ENCODE measurements around the gene DUOX1.
"Not testable (repeated sequence)": the region's sequence is repeated elsewhere in the genome, so short reads cannot be mapped to it uniquely, and the experiment has no call there.

The DUOX1 gene

DNA sequence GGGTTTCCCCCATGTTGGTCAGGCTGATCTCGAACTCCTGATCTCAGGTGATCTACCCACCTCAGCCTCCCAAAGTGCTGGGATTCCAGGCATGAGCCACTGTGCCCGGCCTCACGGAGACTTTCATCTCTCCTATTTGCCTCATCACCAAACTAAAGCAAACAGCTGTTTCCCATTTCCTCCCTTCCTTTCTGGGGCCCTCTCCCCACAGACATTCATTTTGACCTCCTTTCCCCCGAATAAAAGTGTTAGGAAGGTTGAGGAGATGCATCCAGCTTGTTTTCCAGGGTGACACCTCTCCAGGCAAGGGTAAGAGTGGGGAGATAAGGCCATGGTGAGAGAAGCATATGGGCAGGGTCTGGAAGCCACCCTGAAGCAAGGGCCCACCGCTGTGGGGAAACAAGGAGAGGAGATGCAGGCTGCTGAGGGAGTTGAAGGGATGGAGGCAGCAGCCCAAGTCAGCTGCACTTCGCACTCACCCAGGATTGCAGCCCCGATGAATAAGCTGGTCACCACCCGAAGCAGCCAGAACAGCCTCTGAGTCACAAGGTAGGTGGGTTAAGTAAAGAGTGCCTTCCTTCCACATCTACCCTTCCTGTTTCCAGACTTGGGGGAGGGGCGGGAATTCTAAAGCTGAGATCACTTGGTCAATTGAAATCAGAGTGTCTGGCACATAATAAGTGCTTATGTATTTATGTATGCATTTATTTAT is 7.9 kb upstream of the DUOX1 start:
- DNase-seq, result no peak

GRCh38 chr15:45122719-45123118 is 7.1 kb upstream of the DUOX1 start:
- DNase-seq, result no peak

DNA sequence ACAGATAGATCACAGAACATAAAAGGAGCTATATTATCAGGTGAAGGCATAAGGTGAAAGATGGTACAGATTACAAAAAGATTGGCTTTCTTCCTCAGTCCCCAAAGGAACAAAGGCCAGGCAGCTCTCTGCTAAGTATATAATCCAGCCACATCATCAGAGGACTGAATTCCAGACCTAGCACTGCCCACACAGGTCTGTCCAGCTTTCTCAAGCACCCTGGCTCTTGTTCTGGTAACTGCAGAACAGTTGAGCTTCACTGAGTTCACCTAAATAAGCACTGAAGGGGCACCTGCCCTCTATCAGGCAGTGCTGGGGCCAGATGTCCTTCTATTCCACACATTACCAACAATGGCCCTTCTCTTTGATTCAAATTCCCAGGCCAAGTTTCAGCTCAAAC is 6.4 kb upstream of the DUOX1 start:
- DNase-seq, result no peak

DNA sequence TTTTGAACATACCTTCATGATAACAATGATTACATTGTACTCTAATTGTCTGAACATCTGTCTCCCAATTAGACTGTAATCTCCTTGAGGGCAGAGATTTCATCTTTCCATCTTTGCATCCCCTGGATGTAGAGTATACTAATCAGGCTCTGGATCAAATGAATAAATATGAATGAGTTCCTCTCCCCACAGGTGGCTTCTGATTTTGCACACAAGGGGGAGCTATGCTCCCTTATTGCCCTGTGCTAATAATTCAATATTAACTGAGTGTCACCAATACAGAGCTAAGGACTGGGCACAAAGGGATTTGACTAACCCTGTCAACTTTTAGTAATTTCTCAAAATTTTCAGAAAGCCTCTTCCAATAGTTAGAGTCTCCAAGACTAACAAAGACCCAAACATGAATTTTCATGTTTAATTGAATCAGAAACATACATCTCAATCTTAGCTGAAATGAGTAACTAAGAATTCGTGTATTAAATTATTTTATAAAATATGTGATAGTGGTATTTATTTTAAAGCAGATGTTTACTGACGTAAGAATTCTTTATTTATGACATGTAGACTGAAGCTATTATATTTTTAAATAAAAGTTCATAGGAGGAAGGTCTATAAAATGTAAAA is 3.1 kb upstream of the DUOX1 start:
- DNase-seq, result no peak

DNA sequence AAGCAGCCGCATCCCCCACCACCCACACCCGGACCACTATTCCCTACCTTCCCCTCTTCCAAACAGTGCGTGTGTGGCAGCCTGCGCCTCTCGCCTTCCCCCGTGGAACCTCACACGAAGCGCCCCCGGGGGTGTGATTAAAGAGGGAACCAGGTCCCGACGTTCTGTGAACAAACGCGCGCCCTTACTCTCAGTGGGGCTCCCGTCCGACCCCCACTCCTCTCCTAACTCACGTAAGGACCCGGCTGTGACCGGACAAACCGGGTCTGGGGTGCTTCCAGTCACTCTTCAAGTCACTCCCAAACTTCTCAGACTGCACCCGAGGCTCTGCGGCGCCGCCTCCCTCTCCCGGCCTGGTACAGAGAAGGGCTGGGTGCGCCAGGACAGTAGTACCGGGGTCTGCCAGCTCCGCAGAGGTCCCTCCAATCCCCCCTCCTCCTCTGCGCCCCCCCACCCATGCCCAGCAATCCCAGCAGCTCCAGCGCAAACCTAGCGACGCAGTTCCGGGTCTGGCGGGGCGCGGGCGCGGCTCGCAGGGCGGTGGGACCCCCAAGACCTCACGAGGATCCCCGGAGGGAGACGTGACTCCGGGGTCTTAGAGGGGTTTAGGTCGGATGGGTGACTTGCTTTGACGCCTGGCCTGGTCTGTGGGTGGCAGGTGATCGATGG is 689 bp upstream of the DUOX1 start:
- no peak for DNase-seq

GRCh38 chr15:45130291-45131000 is 652 bp downstream of the DUOX1 start:
- DNase-seq, result no peak

DNA sequence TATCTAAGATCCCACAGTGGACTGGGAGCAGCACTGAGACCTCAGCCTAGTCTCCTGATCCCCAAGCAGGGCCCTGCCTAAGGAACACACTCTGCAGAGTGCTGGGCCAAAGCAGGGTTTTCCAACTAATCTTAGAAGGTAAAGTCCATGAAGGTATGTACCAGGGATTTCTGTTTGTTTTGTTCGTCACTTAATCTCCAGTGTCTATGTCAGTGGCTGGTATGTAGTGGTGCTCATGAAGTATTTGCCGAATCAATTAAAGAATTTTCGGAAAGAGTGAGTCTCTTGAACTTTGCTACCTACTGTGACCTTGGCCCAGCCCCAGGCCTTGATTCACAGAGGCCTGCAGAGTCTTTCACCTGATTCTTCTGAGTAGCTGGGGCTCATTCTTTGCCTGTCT is 1.7 kb downstream of the DUOX1 start:
- DNase-seq, result no peak

GRCh38 chr15:45132844-45133560 is 3.2 kb downstream of the DUOX1 start:
- no peak for DNase-seq

DNA sequence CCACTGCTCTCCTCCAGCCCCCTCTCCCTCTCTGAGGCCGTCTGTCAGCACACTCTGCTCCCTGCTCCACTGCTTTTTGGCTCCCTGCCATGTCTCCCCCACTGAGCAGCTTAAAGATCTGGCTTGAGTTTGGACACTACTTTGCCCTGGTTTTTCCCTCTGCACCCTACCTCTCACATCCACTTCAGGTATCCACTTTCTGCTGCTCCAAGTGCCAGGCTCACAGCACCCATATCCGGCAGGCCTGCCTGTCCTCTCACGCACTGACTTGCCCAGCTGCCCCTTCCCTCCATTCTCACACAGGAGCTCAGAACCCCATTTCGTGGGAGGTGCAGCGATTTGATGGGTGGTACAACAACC is 3.7 kb downstream of the DUOX1 start:
- peak; percentile 49 for DNase-seq

- DNase-seq, result no peak
These were observed 4.3 kb downstream of the DUOX1 start for GRCh38 chr15:45134046-45134445.

DNA sequence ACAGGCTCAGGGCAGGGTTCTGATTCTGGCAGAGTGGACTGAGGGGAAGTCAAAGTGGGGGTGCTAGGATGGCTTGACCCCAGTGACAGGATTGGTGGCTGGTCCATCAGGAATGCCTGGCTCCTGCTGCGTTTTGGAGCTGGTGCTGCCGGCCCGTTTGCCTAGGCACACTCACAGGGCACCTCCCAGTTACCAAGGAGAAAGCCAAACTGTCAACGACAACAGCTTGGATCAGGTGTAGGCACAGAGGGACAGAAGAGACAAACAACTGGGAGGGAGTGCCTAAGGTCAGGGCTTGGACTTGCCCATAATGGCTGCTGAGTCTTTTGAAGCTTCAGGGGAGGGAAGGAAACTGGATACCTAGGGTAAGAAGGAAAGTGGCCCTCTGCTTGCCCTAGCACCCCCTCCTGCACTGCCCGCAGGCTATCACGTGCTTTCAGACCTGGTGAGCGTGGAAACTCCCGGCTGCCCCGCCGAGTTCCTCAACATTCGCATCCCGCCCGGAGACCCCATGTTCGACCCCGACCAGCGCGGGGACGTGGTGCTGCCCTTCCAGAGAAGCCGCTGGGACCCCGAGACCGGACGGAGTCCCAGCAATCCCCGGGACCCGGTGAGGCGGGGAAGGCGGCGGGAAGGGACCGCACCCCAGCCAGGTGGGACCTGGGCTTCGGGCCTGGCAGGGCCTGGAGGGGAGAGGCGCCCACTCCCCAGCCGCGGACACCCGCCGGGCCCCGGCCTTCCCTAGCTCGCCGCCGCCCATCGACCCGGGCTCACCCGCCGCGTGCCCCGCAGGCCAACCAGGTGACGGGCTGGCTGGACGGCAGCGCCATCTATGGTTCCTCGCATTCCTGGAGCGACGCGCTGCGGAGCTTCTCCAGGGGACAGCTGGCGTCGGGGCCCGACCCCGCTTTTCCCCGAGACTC is 5.1 kb downstream of the DUOX1 start:
- DNase-seq, result no peak

GRCh38 chr15:45135705-45136377 is 6.0 kb downstream of the DUOX1 start:
- DNase-seq, result not testable (repeated sequence)

GRCh38 chr15:45136378-45136764 is 6.6 kb downstream of the DUOX1 start:
- DNase-seq, result no peak

DNA sequence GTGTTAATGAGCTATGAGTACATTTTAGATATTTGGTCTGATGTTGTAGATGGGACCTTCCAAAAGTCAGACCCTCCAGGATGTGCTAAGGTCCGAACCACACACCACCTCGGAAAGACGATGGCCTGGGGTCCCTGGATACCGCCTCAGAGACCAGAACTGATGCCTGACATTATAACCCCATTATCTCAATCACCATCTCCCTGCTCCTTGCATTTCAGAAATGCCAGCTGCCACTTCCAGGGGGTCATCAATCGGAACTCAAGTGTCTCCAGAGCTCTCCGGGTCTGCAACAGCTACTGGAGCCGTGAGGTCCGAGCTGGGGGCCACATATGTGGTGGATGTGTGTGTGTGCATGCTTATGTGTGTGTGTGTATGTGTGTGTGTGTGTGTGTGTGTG is 7.9 kb downstream of the DUOX1 start:
- DNase-seq, result no peak

DNA sequence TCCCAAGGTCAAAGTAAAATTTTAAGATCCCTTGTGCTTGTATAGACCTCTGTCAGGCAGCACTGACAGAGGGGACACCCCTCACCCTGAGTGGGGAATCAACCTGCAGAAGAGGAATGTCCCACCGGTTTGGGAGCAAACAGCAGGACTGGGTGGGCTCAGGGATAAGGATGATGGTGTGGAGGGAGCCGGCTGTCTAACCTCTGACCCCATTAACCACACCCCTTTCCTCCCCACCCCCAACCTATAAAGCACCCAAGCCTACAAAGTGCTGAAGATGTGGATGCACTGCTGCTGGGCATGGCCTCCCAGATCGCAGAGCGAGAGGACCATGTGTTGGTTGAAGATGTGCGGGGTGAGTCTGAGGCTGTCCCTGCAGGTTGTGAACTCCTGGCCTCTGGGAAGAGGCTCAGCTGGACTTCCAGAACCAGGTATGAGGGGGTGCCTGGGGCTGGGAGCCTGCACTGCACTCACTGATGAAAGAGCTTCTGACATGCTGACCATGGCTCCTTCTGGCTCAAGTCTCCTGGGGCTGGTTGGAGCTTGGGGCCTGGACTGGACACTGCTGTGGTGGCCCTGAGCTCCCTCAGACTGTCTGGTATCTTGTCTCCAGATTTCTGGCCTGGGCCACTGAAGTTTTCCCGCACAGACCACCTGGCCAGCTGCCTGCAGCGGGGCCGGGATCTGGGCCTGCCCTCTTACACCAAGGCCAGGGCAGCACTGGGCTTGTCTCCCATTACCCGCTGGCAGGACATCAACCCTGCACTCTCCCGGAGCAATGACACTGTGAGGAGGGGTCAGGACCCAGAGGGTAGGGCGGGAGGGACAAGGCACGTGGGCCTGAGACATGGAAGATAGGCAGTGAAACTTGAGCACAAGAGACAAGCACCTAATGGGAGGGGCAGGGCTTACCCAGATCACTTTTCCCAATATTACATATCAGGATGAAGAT is 9.3 kb downstream of the DUOX1 start:
- no peak for DNase-seq

- no peak for DNase-seq
These were observed 10.0 kb downstream of the DUOX1 start for GRCh38 chr15:45139770-45140169.

DNA sequence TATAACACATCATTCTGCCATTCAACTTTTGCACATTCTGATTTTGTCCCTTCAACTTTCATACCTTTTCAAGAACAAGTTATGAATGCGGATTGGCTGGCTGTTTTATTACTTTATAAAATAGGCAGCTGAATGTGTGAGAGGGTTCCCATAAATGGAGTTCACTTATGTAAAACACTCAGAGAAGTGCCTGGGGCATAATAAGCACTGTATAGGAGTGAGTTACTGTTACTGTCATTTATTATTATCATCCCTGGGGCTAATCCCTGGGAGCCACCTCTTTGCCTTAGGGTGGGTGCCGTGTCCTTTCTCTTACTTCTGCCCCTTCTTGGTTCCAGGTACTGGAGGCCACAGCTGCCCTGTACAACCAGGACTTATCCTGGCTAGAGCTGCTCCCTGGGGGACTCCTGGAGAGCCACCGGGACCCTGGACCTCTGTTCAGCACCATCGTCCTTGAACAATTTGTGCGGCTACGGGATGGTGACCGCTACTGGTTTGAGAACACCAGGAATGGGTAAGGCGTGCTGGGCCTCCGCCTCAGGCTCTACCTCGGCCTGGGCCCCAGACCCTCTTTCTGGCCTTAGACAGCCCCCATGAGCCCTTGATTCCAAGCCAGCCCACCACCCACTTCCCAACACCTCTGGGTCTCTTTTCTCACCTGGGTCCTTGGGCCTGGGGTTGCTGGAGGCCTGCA is 10.9 kb downstream of the DUOX1 start:
- no peak for DNase-seq

DNA sequence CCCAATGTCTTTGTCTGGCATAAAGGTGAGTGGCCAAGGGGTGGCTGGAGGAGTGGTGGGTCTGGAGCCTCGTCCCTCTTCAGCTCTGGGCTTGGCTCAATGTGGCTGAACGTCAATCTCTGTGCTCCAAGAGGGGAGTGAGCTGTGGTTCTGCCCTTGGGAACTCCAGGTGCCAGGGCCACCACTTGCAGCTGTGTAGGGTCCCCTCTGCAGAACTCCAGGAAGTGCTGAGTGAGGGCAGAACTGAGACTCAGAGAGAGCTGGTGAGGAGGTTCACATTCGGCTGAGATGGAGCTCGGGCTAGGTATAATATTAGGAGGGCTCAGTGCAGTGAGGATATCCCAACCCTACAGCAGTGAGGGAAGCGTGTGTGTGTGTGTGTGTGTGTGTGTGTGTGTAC is 11.6 kb downstream of the DUOX1 start:
- DNase-seq, result no peak

- DNase-seq, result no peak
These were observed 13.3 kb downstream of the DUOX1 start for GRCh38 chr15:45143056-45143455.

DNA sequence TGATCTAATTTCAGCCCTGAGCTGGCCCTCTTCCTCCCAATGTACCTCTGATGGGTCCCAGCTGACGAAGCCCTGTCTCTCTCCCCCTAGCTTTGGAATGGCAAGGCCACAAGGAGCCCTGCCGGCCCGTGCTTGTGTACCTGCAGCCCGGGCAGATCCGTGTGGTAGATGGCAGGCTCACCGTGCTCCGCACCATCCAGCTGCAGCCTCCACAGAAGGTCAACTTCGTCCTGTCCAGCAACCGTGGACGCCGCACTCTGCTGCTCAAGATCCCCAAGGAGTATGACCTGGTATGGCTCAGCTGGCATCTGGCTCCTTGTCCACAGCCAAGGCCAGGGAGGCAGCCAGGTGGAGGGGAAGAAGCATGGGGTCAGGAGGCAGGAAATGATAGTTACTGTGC is 14.2 kb downstream of the DUOX1 start:
- DNase-seq, result no peak

All from DMS79 (cell line).